ENCODE data around the gene MAMSTR. TPM values are rescaled to one million over a fixed set of nuclear protein-coding genes. Genes with fewer than 3 reads are reported as not detected.

The MAMSTR gene
- total and polyA plus RNA-seq, 2 of the 4 experiments (the other 2 are of a cell fraction): 0.18 to 1.9 TPM

- Histone ChIP-seq H3K4me3 (ENCODE audit: insufficient read depth, low read depth, low read length) (no peak overlapping the region), H3K36me3 (ENCODE audit: control insufficient read depth, insufficient read depth, low read length) (no peaks in the 10 kb centered on the region), H2AK9ac (replicated peaks; ENCODE audit: low read depth, low read length, poor library complexity) (peak overlapping the region; percentile 55), H4K5ac (ENCODE audit: low read depth, low read length) (no peak overlapping the region), H3K27me3 (ENCODE audit: control insufficient read depth, insufficient read depth, low read length) (peaks cover 12% of the 10 kb centered on the region), H2BK120ac (ENCODE audit: low read depth, low read length) (no peak overlapping the region), H3K4me2 (ENCODE audit: low read depth, low read length) (no peak overlapping the region; the same call in 1 of the 2 replicates), H4K20me1 (ENCODE audit: insufficient read depth, low read length) (no peaks in the 10 kb centered on the region), H3K9me1 (ENCODE audit: insufficient read depth, low read length) (no peaks in the 10 kb centered on the region), H3K4me1 (ENCODE audit: control insufficient read depth, insufficient read depth, low read length) (peaks cover 4% of the 10 kb centered on the region), H3K9me3 (ENCODE audit: control insufficient read depth, insufficient read depth, low read length) (no peaks in the 10 kb centered on the region), H2AK5ac (ENCODE audit: low read depth, low read length) (no peak overlapping the region), H3K4ac (ENCODE audit: low read depth, low read length) (no peak overlapping the region), H2BK15ac (ENCODE audit: low read depth, low read length) (no peak overlapping the region), H2BK5ac (ENCODE audit: low read depth, low read length, poor library complexity, severe bottlenecking) (no peak overlapping the region), H4K8ac (ENCODE audit: low read depth in 2 of 2, low read length in 2 of 2) (no peak overlapping the region), H3K56ac (ENCODE audit: extremely low read depth, insufficient read depth, low read length) (no peak overlapping the region), H3K9ac (ENCODE audit: low read depth, low read length) (no peak overlapping the region), H3K27ac (ENCODE audit: insufficient read depth, low read length) (no peak overlapping the region), H2AFZ (replicated peaks; ENCODE audit: low read length, poor library complexity) (peak overlapping the region; percentile 84), H2BK20ac (ENCODE audit: low read depth, low read length) (no peak overlapping the region), H4K91ac (ENCODE audit: insufficient read depth, low read depth, low read length) (no peak overlapping the region), H3K18ac (ENCODE audit: low read depth, low read length) (no peak overlapping the region), H3K23ac (ENCODE audit: low read depth, low read length) (no peak overlapping the region), H3K14ac (replicated peaks; ENCODE audit: low read depth, low read length) (no peak overlapping the region), H3K79me1 (ENCODE audit: low read depth in 1 of 2, low read length in 2 of 2) (no peaks in the 10 kb centered on the region)
- ChIA-PET CTCF (interaction anchor here (1.0 kb wide), 1 partner anchor 16 kb away, joined by 3 read pairs; no protein-coding TSS in a partner anchor), POLR2A (ENCODE audit: unreplicated experiment) (no interaction called here)
- no peak for TF ChIP-seq CHD1 (IDR thresholded peaks at IDR 0.05; ENCODE audit: low read depth, low read length)
- TF ChIP-seq ELK1 (IDR thresholded peaks at IDR 0.05; ENCODE audit: borderline replicate concordance, low read depth, low read length): no peak
- no peak for TF ChIP-seq RCOR1 (IDR thresholded peaks at IDR 0.05; ENCODE audit: insufficient replicate concordance, low read length)
- TF ChIP-seq MXI1 (IDR thresholded peaks at IDR 0.05; ENCODE audit: borderline replicate concordance, low read depth, low read length): no peak
- no peak for TF ChIP-seq CTCF (conservative IDR thresholded peaks at IDR 0.05; ENCODE audit: low read depth, low read length)
- TF ChIP-seq CEBPB (IDR thresholded peaks at IDR 0.05; ENCODE audit: low read depth, low read length): no peak
- no peak for TF ChIP-seq RFX5 (IDR thresholded peaks at IDR 0.05; ENCODE audit: low read depth, low read length)
- TF ChIP-seq USF2 (IDR thresholded peaks at IDR 0.05; ENCODE audit: low read depth, low read length): no peak
- no peak for TF ChIP-seq MAZ (IDR thresholded peaks at IDR 0.05; ENCODE audit: borderline replicate concordance, low read depth, low read length)
- no peak for TF ChIP-seq FOS (IDR thresholded peaks at IDR 0.05; ENCODE audit: low read depth, low read length)
- no peak for TF ChIP-seq MAFK (IDR thresholded peaks at IDR 0.05; ENCODE audit: low read depth, low read length)
- TF ChIP-seq SMC3 (IDR thresholded peaks at IDR 0.05; ENCODE audit: low read depth, low read length): no peak
- TF ChIP-seq NFE2L2 (IDR thresholded peaks at IDR 0.05; ENCODE audit: low read depth, low read length): no peak
- in situ Hi-C loops (cut with MboI; ENCODE audit: low sequenced_read_pairs) (no loop called here), dilution Hi-C loops (cut with HindIII; ENCODE audit: low sequenced_read_pairs, unreplicated experiment) (no loop called here), intact Hi-C loops (cut with micrococcal nuclease) (no loop called here)
- 16% methylated on average over 6 of the region's 34 CpGs; no CpG with 5 or more reads in 1 of the 2 experiments for WGBS, 2 experiments (ENCODE audit: extremely low coverage in 2 of 2, insufficient read length in 1 of 2)
- BruUV-seq (replicated peaks): no TSS peak
- ATAC-seq (ENCODE audit: low read depth) (no peak; the same call in 1 of the 2 replicates), DNase-seq (no peak)
Measured at GRCh38 chr19:48696353-48697010, 23.0 kb downstream of the MAMSTR start.
